ENCODE measurements around the gene APOC4.

APOC4 gene

GRCh38 chr19:44984005-44984404 lies 42.0 kb downstream of the APOC4 start:
- no peaks in the 10 kb centered on the region for H3K4me1 ChIP-seq (ENCODE audit: low read length)
- H3K27me3 ChIP-seq (ENCODE audit: low read depth, low read length) = no peaks in the 10 kb centered on the region
- no peak overlapping the region for H3K9ac ChIP-seq (ENCODE audit: low read length)
- TF ChIP-seq EZH2phosphoT487 (IDR thresholded peaks at IDR 0.05; ENCODE audit: low read depth) (no peak), CTCF (IDR thresholded peaks at IDR 0.05; ENCODE audit: low read depth, low read length) (no peak)
- peaks cover 34% of the 10 kb centered on the region for H3K36me3 ChIP-seq (replicated peaks; ENCODE audit: low read depth, low read length)
- no peaks in the 10 kb centered on the region for H3K79me2 ChIP-seq (ENCODE audit: low read length)
- no peak overlapping the region for H3K4me3 ChIP-seq (ENCODE audit: low read length)
- no peaks in the 10 kb centered on the region for H4K20me1 ChIP-seq (ENCODE audit: insufficient read depth, low read length)
- H2AFZ ChIP-seq (ENCODE audit: low read depth, low read length) = no peak overlapping the region
- H3K4me2 ChIP-seq (ENCODE audit: low read length) = no peak overlapping the region
- no peaks in the 10 kb centered on the region for H3K9me3 ChIP-seq (ENCODE audit: insufficient read depth, low read length)
- no peak overlapping the region for H3K27ac ChIP-seq (ENCODE audit: low read length)

GRCh38 chr19:44985445-44985844 lies 43.4 kb downstream of the APOC4 start:
- no peaks in the 10 kb centered on the region for H3K9me3 ChIP-seq (ENCODE audit: insufficient read depth, low read length)
- peaks cover 33% of the 10 kb centered on the region for H3K36me3 ChIP-seq (replicated peaks; ENCODE audit: low read depth, low read length)
- H3K27ac ChIP-seq (ENCODE audit: low read length) = no peak overlapping the region
- no peak overlapping the region for H2AFZ ChIP-seq (ENCODE audit: low read depth, low read length)
- peaks cover 3% of the 10 kb centered on the region for H3K4me1 ChIP-seq (ENCODE audit: low read length)
- no peaks in the 10 kb centered on the region for H3K27me3 ChIP-seq (ENCODE audit: low read depth, low read length)
- H3K4me2 ChIP-seq (ENCODE audit: low read length) = no peak overlapping the region
- TF ChIP-seq CTCF (IDR thresholded peaks at IDR 0.05; ENCODE audit: low read depth, low read length) = no peak
- TF ChIP-seq EZH2phosphoT487 (IDR thresholded peaks at IDR 0.05; ENCODE audit: low read depth) = no peak
- no peaks in the 10 kb centered on the region for H3K79me2 ChIP-seq (ENCODE audit: low read length)
- no peak overlapping the region for H3K9ac ChIP-seq (ENCODE audit: low read length)
- no peak overlapping the region for H3K4me3 ChIP-seq (ENCODE audit: low read length)
- no peaks in the 10 kb centered on the region for H4K20me1 ChIP-seq (ENCODE audit: insufficient read depth, low read length)

GRCh38 chr19:44986389-44986788 lies 44.4 kb downstream of the APOC4 start:
- Histone ChIP-seq H3K79me2 (ENCODE audit: low read length) (no peaks in the 10 kb centered on the region), H3K27ac (ENCODE audit: low read length) (no peak overlapping the region), H4K20me1 (ENCODE audit: insufficient read depth, low read length) (no peaks in the 10 kb centered on the region), H3K27me3 (ENCODE audit: low read depth, low read length) (no peaks in the 10 kb centered on the region), H3K4me3 (ENCODE audit: low read length) (no peak overlapping the region), H2AFZ (ENCODE audit: low read depth, low read length) (no peak overlapping the region), H3K9ac (ENCODE audit: low read length) (no peak overlapping the region), H3K4me1 (ENCODE audit: low read length) (peaks cover 6% of the 10 kb centered on the region), H3K4me2 (ENCODE audit: low read length) (no peak overlapping the region), H3K36me3 (replicated peaks; ENCODE audit: low read depth, low read length) (peaks cover 42% of the 10 kb centered on the region), H3K9me3 (ENCODE audit: insufficient read depth, low read length) (no peaks in the 10 kb centered on the region)
- TF ChIP-seq CTCF (IDR thresholded peaks at IDR 0.05; ENCODE audit: low read depth, low read length) = no peak
- TF ChIP-seq EZH2phosphoT487 (IDR thresholded peaks at IDR 0.05; ENCODE audit: low read depth) = no peak

GRCh38 chr19:44987148-44987675 lies 45.2 kb downstream of the APOC4 start:
- Histone ChIP-seq H3K9me3 (ENCODE audit: insufficient read depth, low read length) (no peaks in the 10 kb centered on the region), H3K4me2 (ENCODE audit: low read length) (no peak overlapping the region), H2AFZ (ENCODE audit: low read depth, low read length) (no peak overlapping the region), H3K79me2 (ENCODE audit: low read length) (no peaks in the 10 kb centered on the region), H3K27ac (ENCODE audit: low read length) (no peak overlapping the region), H3K9ac (ENCODE audit: low read length) (no peak overlapping the region), H3K4me3 (ENCODE audit: low read length) (no peak overlapping the region), H4K20me1 (ENCODE audit: insufficient read depth, low read length) (no peaks in the 10 kb centered on the region), H3K4me1 (ENCODE audit: low read length) (peaks cover 6% of the 10 kb centered on the region), H3K36me3 (replicated peaks; ENCODE audit: low read depth, low read length) (peaks cover 43% of the 10 kb centered on the region), H3K27me3 (ENCODE audit: low read depth, low read length) (no peaks in the 10 kb centered on the region)
- TF ChIP-seq CTCF (IDR thresholded peaks at IDR 0.05; ENCODE audit: low read depth, low read length) (no peak), EZH2phosphoT487 (IDR thresholded peaks at IDR 0.05; ENCODE audit: low read depth) (no peak)

Measured in OCI-LY3 (cell line).